Brain pericyte (primary cell): ENCODE measurements around the gene KCNJ9.
"Not testable (repeated sequence)": the region's sequence is repeated elsewhere in the genome, so short reads cannot be mapped to it uniquely, and the experiment has no call there.

ENCODE experiments used
- DNase-seq: peaks from one replicate; pipeline ENCODE4 v3.0.0-alpha.2; 2012; ENCODE audit warnings: low read depth, low spot score

Gene KCNJ9

DNA sequence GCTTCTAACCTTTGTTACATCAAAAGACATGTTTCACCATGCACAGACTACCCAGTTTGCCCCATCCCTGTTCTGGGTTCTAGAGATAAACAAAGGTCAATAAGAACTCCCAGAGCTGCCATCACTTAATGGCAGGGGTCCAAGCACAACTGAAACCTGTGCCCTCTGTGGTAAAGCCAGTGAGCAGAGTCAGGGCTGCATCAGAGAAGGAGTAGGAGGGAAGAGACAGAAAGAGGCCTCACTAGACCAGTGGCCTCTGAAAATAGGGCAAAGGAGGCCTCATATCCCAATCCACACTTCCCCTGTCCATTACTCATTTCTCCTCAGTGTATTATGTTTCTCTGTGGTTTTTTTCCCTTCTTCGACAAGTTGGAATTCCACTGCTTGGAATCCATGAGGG is 44.4 kb downstream of the KCNJ9 start:
- no peak for DNase-seq

DNA sequence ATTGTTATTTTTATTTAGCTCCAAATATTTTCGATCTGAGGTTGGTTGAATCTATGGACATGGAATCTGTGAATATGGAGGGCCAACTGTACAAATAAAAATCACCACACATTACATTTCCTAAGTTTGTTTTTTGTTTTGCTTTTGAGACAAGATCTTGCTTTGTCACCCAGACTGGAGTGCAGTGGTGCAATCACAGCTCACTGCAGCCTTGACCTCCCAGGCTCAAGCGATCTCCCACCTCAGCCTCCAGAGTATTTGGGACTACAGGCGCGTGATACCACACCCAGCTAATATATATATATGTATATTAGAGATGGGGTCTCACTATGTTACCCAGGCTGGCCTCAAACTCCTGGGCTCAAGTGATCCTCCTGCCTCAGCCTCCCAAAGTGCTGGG is 45.0 kb downstream of the KCNJ9 start:
- DNase-seq, result not testable (repeated sequence)

DNA sequence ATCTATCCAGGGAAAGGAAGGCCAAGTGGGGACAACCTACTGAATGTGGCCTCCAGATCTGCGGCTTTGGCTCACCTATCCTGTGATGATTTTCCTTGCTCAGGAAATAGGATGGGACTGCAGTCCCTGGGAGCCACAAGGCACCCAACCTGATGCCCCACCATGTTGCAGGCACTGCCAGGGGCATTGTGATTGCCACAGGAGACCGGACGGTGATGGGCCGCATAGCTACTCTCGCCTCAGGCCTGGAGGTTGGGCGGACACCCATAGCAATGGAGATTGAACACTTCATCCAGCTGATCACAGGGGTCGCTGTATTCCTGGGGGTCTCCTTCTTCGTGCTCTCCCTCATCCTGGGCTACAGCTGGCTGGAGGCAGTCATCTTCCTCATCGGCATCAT is 46.0 kb downstream of the KCNJ9 start:
- DNase-seq, result no peak

DNA sequence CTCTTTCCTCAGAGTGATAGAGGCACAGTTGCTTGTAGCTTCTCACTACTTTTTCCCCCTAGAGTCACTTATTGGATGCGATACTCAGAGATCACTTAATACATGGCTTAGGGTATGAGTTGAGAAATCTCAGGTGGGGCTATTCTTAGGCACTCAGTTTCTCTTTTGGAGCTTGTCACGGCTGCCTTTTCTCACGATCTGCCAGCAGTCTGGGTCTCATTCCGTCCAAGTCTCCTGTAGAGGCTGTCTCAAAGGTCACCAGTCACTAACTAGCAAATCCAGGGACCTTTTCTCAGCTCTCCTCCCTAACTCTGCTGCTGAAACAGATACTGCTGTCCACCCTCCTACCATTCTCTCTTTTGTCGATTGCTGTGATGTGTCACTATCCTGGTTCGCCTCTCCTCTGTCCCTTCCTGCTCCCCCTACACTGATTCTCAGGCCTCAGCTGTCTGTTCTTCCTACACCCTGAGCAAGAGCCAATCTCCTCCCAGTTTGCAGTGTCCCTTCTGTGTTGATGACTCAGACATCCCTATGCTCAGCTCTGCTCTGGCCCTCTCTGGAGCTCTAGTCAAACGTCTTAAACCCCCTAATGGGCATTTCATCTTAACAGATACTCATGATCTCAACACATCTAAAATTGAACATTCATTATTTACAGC is 46.7 kb downstream of the KCNJ9 start:
- no peak for DNase-seq

DNA sequence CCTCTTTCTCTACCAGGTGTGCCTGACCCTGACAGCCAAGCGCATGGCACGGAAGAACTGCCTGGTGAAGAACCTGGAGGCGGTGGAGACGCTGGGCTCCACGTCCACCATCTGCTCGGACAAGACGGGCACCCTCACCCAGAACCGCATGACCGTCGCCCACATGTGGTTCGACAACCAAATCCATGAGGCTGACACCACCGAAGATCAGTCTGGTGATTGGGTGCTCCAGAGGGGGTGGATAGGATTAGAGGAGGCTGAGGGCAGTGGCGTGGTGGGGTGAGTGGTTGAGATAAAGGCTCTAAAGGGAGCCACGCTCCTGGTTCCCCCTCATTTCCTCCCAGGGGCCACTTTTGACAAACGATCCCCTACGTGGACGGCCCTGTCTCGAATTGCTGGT is 47.3 kb downstream of the KCNJ9 start:
- no peak for DNase-seq

DNA sequence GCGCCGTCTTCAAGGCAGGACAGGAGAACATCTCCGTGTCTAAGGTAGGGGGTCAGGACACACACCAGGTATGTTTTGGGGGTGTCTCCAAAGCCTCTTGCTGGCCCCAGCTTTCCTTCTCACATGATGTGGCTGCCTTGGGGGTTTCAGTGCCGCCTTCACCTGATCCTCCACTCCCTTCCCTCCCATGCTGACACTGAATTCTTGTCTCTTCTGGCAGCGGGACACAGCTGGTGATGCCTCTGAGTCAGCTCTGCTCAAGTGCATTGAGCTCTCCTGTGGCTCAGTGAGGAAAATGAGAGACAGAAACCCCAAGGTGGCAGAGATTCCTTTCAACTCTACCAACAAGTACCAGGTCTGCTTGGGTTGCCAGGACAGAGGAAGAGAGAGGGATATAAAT is 47.7 kb downstream of the KCNJ9 start:
- DNase-seq, result no peak

DNA sequence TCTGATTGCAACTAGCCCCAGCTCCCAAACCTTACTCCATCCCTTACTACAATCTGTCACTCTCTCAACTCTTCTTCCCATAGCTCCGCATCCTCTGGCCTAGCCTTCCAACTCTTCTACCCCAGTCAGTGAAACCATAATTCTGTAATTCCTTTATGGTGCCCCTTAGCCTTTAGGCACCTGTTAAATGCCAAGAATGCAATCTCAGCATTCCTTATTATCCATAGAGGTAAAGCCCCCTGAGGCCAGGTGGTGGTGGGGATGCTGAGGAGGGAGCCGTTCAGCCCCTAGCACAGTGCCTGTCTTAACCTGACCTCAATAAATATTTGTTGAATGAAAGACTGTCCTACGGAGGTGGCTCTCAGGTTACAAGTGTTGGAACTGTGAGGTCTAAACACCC is 48.2 kb downstream of the KCNJ9 start:
- no peak for DNase-seq

DNA sequence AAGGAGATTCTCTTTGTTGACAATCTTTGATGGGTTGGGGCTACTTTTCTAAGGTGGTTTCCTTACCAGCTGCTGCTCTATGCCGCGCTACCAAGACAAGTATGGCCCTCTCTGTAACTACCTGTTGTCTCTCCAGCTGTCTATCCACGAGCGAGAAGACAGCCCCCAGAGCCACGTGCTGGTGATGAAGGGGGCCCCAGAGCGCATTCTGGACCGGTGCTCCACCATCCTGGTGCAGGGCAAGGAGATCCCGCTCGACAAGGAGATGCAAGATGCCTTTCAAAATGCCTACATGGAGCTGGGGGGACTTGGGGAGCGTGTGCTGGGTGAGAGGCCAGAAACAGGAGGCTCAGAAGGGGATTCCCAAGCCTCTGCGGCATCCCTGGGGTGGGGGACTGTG is 48.6 kb downstream of the KCNJ9 start:
- DNase-seq, result no peak

DNA sequence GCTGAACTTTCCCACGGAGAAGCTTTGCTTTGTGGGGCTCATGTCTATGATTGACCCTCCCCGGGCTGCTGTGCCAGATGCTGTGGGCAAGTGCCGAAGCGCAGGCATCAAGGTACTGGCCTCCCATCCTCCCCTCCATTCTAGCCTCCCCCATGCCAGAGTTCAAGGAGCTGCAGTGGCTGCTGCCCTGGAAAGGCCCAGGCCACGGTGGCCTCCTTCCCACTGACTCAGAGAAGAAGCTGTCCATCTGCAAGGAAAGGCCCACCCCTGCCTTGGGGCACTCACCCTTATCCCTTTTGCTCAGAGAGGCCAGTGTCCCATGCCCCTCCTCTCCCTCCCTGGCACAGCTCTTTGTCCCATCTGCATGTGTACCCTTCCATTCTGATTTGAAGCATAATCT is 49.1 kb downstream of the KCNJ9 start:
- DNase-seq, result no peak

DNA sequence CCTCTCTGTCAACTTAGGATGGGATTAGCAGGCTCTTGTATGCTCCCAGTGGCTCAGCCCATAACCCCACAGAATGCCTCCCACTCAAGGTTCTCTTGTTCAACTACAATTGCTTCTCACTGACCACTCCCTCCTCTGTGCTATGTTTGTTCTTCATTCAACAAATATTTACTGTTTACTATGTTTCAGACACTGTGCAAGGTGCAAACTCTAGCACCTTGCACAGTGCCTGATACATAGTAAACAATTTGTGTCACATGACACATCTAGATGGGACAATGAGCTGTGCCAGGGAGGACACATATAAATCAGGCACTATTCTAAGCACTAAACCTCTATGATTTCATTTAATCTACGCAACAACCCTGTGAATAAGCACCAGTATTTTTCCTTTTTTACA is 49.6 kb downstream of the KCNJ9 start:
- DNase-seq, result no peak

DNA sequence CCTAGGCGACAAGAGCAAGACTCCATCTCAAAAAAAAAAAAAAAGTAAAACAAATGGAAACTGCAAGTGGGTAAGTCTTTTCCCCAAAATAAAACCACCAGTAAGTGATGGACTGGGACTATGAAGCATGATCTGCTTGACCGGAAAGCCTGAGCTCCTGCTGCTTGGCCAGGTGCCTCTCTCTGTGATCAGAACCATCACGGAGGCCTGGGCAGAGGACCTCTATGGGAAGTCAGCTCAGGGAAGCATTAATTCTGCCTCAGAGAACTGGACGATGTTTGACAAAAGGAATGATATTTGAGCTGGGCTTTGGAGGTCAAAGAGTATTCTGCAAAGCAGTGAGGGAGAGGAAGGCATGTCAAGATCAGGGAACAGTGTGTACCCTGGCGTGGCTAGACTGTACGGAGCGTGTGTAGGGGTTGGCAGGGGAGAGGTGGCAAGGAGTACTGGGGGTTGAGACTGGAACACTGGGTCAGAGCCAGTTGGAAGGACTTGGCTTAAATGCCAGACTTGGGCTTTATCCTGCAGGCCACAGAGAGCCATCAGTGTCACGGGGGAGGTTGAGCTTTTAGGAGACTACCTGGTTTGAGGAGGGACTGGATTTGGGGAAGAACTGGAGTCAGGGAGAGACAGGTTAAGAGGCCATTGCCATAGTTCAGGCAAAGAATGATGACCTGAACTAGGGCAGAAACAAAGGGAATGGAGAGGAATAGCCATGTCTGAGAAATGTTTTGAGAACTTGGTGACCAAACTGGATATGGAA is 50.6 kb downstream of the KCNJ9 start:
- DNase-seq, result no peak

DNA sequence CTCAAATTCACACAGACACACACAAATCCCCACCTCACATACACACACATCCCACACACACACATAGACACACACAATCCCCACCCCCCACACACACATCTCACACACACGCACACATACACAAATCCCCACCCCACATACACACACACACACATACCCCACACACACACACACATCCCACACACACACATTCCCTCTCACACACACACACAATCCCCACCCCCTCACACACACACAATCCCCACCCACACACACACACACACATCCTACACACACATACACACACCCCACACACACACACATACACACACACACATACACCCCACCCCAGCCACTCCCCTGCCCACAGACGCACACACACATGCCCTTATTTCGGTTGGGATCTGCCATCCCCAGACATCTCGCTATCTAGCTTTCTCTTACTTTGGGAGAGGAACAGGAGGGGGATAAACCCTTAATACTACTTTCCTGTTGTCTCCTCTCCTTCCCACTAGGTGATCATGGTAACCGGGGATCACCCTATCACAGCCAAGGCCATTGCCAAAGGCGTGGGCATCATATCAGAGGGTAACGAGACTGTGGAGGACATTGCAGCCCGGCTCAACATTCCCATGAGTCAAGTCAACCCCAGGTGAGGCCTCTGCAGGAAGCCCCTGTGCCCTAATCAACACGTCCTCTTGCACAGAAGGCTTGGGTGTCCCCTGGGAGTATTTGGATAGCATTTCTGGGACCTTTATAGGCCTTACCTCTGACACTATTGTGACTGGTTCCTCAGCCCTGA is 52.8 kb downstream of the KCNJ9 start:
- no peak for DNase-seq

DNA sequence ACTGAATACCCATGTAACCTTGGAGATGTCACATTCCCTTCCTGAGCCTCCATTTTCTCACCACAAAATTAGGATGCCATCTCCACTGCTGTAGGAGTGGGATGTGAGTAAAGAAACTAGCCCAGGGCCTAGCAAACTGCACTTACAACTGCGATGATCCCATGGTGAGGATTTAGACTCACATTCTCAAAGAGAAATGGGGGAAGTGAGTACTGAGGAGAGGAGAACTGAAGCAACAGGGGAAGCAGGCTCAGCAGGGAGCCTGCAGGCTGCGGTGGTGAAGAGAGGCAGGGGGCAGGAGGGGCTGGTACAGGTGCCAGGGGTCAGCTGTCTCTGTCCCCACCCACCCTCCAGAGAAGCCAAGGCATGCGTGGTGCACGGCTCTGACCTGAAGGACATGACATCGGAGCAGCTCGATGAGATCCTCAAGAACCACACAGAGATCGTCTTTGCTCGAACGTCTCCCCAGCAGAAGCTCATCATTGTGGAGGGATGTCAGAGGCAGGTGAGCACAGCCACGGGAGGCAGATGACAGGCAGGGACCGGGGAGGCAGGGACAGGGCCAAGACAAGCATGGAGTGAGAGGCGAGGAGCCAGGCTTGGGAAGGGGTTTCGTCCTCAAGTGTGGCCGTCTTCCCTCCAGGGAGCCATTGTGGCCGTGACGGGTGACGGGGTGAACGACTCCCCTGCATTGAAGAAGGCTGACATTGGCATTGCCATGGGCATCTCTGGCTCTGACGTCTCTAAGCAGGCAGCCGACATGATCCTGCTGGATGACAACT is 53.6 kb downstream of the KCNJ9 start:
- DNase-seq, result no peak

DNA sequence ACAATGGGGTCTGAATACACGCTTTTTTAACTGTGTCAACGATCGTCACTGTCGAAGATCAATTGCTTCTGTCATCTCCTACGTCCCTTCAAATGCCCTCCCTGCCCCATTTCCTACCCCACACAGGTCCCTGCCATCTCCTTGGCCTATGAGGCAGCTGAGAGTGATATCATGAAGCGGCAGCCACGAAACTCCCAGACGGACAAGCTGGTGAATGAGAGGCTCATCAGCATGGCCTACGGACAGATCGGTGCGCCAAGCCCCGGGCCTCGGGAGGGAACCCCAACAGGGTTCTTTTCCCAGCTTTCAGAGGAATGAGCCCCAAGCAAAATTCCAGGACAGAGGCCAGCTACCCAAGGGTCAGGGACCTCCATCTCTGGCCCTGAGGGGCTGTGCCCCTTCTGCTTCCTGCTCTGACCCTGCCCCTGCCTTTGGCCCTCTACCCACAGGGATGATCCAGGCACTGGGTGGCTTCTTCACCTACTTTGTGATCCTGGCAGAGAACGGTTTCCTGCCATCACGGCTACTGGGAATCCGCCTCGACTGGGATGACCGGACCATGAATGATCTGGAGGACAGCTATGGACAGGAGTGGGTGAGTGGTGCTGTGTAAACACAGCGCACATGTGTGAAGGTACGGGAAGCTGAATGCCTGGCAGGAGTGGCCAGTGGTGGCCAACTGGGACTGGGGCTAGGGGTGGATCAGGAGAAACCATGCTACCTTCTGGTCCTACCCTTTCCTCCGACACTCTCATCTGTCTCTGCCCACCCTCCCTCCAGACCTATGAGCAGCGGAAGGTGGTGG is 55.0 kb downstream of the KCNJ9 start:
- DNase-seq, result no peak

DNA sequence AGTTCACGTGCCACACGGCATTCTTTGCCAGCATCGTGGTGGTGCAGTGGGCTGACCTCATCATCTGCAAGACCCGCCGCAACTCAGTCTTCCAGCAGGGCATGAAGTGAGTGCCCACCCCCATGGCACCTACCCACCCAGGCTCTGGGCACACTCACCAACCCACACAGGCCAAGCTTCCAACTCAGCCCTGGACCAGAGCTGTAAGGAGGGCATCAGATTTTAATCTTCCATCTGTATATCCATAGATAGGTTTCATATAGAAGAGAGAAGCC is 55.5 kb downstream of the KCNJ9 start:
- no peak for DNase-seq

DNA sequence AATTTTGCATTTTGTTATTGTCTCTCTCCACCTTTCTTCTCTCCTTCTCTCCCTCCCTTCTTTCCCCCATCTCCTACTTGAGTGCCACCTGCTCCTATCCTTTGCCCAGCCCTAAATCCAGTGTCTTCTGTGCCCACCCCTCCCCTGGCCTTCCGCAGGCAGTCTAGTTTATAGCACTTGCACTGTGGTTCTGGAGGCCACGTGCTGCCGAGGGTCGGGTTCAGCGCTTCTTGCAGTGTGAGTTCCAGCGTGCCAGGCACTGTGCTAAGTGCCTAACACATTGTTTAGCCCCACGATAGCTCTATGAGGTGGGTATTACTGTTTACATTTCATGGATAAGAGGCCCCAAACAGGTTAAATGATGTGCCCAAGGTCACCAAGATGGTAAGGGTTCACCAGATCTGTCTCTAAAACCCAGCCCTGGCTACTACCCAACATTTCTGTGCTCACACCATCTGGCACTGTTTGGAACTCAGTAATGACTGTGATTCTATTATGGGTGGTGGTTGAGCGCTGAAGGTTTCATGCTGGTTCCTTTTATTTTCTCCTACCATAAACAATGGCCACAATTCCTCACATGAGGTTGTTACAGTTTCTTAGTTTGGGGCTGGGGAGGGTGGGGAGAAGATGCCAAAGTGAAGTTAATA is 56.0 kb downstream of the KCNJ9 start:
- DNase-seq, result no peak

DNA sequence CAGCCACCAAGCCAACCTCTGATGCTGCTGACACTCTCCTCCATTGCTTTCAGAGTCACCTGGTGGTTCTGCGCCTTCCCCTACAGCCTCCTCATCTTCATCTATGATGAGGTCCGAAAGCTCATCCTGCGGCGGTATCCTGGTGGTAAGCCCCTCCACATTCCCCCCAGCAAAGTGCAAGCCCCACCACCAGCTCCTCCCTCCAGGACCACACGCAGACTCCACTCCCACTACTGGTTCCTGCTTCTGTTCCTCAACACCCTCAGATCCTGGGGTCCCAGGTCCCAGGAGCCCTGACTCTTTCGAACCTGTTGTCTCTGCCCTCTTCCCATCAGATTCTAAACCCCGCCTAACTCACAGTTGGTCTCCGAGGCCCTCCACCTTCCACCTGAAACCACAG is 58.5 kb downstream of the KCNJ9 start:
- no peak for DNase-seq
